ENCODE results near the gene EGFR.

- TF ChIP-seq POLR2A (IDR thresholded peaks at IDR 0.05; ENCODE audit: low read depth, low read length), result no peak
- TF ChIP-seq CTCF (IDR thresholded peaks at IDR 0.05; ENCODE audit: extremely low read depth in 1 of 2, insufficient read depth in 1 of 2, low read depth in 1 of 2, low read length in 2 of 2), result no peak
These were observed 101.3 kb downstream of the EGFR start for GRCh38 chr7:55120074-55120473.

All from endothelial cell of umbilical vein (primary cell).